HG03066 (cell line): Measurements from ENCODE around the gene SELENOS.
A peak's percentile ranks its signal among the peaks of the same experiment; 100 is the strongest.

Experiments
- ATAC-seq: cut with Tn5 transposase; IDR thresholded peaks from one replicate; pipeline ENCODE4 v1.9.1; 2021; ENCODE audit warnings: low read depth; ENCODE audit not compliant: unreplicated experiment

SELENOS gene

DNA sequence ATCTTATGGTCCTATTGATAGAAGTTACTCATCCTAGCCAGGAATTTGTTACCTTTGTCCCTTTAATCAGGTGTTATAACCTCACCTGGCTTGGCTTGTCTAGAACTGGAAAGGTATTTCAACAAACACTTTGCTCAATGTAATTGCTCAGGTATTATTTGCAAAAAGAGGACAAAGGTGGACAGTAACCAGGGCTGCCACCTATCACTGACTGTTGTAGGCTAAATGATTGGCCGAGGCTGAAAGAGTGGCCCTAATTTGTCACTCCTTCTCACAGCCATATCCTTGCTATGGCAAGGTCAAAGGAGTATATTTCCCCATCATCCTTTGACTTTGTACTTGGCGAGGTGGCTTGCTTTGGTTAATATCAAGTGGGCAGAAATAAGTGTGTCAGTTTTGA is 2.7 kb upstream of the SELENOS start:
- no peak for ATAC-seq

DNA sequence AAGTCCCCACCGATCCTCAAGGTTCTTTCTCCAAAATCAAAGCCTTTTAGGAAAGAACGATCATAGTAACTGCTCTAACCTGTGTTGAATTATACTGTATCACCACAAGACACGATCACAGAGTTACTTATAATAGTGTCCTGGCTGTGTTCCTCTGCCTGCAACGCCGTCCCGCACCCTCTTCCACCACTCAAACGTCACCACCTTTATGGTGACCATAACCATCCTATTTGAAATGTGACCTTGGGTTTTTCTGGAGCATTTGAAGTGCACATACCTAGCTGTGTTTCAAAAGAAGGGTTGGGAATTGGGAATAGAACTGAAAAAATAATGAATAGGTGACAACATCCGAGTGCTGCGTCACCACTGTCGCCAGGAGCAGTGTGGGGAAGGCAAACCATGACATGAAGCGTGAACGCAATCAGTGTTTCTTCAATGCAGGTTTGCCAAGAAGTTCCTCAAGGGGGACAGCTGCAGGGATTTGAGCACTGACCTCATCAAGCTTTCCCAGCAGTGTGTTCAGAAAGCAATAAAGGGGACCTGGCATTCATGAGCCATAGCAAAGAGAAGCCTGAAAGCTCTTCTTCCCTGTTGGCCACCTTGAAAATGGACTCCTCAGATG is 769 bp upstream of the SELENOS start:
- no peak for ATAC-seq

- peak; percentile 45 for ATAC-seq
These were observed 716 bp downstream of the SELENOS start for GRCh38 chr15:101276501-101277037.

DNA sequence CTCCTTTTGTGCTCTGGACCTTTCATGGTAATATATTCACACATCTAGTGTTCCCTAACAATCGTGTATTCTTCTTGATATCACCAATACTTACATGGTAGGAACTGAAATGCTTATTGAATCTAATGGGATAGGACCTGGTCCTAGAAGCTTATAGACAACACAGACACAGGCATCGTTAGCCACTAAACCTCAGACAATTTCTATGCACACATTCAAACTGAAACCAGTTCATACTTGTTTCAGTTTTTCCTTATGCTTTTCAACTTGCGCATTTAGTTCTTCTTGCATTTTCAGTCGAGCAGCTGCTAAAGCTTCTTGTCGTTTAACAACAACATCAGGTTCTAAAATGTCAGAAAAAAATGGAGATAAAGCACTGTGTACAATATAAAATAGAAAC is 2.3 kb downstream of the SELENOS start:
- peak; percentile 38 for ATAC-seq

- ATAC-seq, result no peak
These were observed 3.8 kb downstream of the SELENOS start for GRCh38 chr15:101273534-101273933.

DNA sequence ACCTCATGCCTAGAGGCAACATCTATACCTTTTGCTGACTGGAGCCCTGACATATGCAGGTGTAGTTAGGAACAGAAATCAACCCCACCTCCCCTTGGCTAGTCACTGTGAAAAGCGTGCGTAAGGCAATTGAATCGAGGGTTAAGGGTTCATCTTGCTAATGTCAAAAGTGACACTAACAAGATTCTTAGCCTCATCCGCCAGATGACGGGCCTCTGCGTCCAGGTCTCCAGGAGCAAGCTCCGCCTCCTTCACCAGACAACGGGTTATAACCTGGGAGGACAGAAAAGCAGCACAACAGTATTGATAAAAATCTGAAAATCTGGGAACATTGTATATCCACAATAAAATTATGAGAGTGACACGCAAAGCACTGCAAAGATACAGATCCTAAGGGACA is 4.7 kb downstream of the SELENOS start:
- no peak for ATAC-seq

- ATAC-seq, result no peak
These were observed 7.6 kb downstream of the SELENOS start for GRCh38 chr15:101269479-101270223.

DNA sequence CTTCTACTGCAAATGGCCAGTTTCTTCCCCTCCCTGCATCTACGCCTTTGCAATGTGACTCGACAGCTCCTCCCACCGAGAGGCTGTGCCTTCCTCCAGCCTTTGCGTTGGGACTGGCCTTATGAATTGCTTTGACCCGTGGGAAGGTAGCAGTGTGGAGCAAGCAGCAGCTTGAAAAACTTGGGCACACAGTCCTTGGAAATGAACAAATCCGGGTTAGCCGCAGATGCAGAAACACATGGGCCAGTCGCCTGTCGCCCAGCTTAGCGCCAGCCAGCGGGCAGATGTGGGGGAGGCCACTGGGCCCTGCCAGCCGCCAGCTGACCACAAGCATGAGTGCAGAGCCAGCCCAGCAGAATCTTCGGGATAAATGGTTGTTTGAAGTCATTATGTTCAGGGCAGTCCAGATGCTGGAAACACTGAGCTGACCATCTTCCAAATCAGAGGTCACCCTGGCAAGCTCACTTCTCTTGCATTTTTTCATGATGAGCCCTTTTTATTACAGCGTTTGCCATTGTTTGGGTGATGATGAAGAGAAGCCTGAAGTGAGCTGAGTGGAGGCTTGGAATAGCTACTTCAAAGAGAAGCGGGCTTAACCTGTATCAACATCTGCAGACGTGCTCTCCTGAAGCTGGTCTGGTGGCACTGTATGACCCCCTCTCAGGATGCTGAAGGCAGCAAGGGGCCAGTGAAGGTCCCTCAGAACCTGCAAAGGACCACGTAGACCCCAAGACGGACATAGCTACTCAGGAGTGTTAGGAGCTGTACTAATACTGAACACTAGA is 9.8 kb downstream of the SELENOS start:
- no peak for ATAC-seq

DNA sequence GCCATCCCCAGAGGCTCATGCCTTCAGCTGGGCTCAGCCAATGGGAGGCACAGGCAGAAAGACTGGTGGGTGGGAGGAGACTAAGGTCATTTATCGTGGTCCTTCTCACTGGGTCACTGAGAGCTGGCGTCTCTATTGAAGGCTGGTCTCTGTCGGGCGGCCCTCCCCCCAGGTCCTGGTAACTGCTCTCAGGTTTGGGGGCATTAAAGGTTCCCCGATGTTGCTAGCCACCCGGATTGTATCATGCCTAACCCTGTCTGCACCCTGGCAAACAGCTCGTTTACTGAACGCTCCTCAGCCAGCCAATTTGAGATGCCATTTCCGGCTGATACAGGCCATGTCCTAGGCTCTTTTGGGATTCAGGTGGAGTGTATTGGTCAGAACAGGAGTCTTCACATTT is 10.5 kb downstream of the SELENOS start:
- ATAC-seq, result no peak

DNA sequence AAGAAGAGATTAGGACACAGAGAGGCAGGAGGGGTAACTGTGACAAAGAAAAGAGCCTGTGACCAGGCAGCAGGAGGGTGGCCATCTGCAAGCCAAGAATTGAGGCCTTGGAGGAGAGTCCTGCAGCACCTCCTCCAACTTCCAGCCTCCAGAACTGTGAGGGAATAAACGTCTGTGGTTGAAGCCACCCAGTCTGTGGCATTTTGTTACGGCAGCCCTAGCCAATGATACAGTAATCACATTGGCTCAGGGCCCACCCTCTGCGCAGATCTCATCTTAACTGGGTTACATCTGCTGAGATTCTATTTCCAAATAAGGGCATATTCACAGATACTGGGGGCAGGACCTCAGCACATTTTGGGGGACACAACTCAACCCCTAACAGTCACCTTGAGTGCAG is 11.3 kb downstream of the SELENOS start:
- ATAC-seq, result no peak

DNA sequence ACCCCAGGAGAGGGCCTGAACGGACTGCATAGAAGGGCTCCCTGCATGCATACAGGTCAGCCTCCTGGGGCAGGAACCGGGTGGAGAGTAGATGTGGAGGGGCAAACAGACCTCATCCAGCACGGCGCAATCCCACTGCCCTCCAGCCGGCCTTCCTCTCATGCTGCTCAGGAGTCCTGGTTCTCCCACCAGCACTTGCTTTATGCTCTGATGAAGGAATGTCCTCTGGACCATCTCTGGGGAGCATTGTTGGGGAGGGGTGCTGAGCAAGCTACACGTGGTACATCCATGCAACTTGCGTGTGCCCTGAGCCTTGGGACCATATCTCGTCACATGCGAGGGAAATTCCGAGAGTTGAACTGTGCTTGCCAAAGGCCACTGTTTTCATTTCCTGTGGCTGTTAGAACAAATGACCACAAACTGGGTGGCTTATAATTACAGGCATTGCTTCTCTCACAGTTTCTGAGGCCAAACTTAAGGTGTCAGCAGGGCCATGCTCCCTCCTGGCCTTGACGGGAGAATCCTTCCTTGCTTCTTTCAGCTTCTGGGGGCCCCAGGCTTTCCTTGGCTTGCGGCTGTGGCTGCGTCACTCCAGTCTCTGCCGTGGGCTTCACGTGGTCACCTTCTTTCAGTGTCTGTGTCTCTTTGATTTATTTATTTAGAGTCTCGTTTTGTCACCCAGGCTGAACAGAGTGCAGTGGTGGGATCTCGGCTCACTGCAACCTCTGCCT is 12.2 kb downstream of the SELENOS start:
- ATAC-seq, result peak; percentile 62

DNA sequence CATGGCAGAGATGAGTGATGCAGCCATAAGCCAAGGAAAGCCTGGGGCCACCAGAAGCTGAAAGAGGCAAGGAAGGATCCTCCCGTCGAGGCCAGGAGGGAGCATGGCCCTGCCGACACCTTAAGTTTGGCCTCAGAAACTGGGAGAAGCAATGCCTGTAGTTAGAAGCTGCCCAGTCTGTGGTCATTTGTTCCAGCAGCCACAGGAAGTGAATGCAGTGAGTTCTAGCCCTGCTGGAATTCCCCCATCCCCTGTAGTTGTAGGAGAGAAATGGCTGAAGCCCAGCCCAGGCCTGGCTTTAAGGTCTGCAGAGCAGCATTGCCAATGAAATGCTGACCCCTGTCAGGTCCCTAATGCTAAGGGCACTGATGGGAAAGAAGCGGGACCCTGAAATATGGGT is 13.3 kb downstream of the SELENOS start:
- no peak for ATAC-seq

DNA sequence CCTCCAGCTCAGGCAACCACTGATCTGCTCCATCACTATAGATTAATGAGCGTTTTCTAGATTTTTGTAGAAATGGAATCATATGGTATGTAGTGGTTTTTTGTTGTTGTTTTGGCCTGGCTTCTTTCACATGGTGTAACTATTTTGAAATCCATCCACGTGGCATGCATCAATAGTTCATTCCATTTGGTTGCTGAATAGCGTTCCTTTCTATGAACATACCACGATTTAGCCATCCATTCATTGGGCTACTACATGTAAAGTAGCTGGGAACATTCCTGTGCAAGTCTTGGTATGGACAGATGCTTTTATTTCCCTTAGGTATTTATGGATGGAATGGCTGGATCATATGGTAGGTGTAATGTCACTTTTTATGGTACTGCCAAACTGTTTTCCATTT is 14.7 kb downstream of the SELENOS start:
- no peak for ATAC-seq

- ATAC-seq, result peak; percentile 65
These were observed 18.8 kb downstream of the SELENOS start for GRCh38 chr15:101258238-101259144.

- ATAC-seq, result no peak
These were observed 20.5 kb downstream of the SELENOS start for GRCh38 chr15:101256757-101257156.

DNA sequence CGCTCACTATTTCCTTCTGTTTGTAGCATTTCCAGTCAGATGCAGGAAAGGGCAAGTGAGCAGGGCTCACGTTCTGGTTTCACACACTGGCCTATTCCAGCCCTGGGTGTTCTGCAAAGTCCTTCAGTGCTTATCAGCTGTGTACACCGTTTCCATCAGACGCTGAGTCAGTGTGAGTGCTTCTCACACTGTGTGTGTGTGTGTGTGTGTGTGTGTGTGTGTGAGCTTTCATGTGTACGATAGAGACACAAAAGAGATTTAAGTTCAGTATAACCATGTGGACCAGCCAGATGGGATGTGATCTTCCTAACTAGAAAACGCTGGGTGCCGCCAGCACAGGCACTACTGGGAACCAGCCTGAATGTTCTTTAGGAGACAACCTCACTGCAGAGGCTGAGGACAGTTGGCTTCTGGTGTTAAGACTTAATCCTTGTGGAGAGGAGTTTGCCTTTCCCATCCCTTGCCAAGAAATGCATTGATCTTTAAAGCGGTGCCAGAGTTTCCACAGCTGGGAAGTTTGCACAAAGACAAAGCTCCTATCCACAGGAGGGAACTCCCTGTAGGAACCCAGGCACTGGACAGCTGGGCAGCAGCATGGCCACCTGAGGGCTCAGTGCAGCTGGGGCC is 21.6 kb downstream of the SELENOS start:
- no peak for ATAC-seq

DNA sequence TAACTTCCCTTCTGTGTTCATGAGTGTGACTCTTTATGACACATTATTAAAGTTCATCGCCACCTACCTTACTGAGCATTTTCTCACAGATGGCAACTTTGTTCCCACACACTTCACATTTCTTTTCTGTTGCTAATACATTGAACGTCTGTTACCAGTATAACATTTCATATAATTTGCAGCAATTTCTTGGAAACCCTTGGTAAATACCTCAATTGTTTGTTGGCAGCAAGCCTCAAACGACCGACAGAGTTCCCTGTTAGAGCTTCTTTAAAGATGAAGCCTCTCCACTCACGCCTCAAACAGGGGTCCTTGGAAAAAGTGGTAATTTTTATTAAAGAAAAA is 22.3 kb downstream of the SELENOS start:
- ATAC-seq, result no peak

DNA sequence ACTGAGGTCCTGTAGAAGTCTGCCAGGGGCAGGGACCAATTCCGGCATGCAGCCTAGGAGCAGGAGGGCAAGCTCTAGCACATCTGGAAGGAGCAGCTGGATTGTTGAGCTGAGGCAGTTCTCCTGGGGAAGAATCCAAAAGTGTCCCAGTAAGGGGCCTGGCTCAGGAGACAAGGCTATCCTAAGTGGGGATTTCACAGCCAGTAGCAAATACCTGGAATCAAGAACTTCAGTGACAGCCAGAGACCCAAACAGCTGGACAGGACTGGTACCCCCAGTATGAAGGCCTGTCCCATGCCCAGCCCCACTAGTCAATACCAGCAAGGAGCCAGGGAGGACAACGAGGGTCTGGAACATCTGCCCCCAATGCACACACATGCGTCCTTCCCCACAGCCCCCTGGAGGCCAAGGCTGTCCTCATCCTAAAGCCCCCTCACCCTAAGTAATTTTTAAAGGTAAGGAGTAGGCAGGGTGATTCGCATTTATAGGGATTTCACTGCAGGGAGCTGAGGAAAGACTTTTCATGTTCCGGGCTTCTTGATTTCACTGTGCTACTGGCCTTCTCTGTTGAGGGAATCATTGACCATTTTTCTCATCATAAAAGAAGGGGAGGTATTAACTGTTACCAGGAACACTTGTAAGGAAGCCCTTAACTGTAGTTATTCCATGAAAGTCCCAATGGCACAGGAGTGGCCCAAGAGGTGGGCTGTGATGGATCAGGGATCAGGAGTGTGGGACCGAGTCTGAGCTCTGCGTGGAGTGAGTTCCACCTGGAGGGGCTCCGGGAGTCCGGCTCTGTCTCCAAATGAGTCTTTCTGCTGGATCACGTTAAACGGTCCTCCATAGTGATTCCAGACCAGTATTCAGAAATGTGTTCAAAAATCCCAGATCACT is 22.9 kb downstream of the SELENOS start:
- no peak for ATAC-seq
